C1 segment of cervical spinal cord (tissue), 14 donors: ENCODE results near the gene CST7.
"Not testable (repeated sequence)": the region's sequence is repeated elsewhere in the genome, so short reads cannot be mapped to it uniquely, and the experiment has no call there.

Experiments used
- DNase-seq, 14 donors: peaks; one replicate each; lab custom pipeline; 2025; lab: John Stamatoyannopoulos, UW

The CST7 gene

GRCh38 chr20:24929867-24930723 lies 19.0 kb upstream of the CST7 start:
- not testable (repeated sequence) for DNase-seq

GRCh38 chr20:24930724-24931688 lies 18.1 kb upstream of the CST7 start:
- DNase-seq, result not testable (repeated sequence)

- DNase-seq, result not testable (repeated sequence)
Measured at GRCh38 chr20:24931893-24932292, 17.2 kb upstream of the CST7 start.

- no peak for DNase-seq
Measured at GRCh38 chr20:24933266-24933908, 15.7 kb upstream of the CST7 start.

GRCh38 chr20:24934101-24934661 lies 14.9 kb upstream of the CST7 start:
- no peak for DNase-seq

DNA sequence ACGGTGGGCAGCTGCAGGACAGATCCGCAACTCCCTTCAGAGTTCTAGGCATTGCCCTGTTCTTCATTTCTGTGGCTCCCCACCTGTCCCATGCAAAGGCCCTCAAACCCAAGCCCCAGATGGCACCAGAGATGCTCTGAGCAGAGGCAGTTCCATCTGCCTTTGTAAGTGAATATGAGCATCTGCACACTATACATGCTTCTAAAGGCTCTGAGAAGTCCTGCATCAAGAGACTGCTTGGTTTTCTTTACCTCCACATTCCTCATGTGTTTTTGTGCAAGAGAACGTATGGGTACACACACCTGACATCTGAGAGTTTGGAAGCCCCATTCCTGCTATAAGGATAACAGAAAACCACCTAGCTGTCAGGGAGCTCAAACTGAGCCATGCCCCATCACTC lies 14.4 kb upstream of the CST7 start:
- DNase-seq, result no peak

DNA sequence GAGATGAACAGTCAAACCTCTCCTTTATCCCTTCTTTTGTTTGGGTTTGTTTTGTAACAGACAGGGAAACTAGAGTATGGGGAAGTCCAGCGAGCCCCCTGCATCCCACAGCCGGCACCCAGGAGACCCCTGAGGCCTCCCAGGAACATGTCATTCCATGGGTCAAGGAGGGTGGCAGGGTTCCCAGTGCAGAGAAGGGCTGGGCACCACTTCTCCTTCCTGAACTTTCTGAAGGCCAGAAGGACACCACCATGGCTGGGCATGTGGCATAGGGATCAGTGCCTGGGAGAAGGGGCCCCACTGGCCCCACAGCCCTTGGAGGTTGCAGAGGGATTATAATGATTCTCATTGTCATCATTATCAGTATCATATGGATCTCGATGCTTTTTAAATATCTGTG lies 13.9 kb upstream of the CST7 start:
- DNase-seq, result no peak

GRCh38 chr20:24935766-24936525 lies 13.1 kb upstream of the CST7 start:
- no peak for DNase-seq

- no peak for DNase-seq
Measured at GRCh38 chr20:24936526-24937407, 12.3 kb upstream of the CST7 start.

DNA sequence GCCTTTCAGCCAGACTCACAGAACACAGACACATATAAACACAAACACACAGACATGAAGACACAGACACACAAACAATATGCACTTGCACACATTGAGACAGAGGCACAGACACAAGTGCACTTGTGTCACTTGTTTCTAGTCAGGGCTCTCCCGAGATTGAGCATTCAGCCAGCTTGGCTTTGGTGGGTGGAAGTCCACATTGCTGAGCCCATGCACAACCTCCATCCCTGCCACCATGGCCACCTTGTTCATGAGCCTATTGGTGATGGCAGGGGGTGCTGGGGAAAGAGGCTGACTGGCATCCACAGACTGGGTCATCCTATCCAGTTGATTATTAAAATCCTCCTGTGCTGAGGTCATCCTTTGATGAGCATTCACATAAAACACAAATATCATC lies 11.5 kb upstream of the CST7 start:
- no peak for DNase-seq

DNA sequence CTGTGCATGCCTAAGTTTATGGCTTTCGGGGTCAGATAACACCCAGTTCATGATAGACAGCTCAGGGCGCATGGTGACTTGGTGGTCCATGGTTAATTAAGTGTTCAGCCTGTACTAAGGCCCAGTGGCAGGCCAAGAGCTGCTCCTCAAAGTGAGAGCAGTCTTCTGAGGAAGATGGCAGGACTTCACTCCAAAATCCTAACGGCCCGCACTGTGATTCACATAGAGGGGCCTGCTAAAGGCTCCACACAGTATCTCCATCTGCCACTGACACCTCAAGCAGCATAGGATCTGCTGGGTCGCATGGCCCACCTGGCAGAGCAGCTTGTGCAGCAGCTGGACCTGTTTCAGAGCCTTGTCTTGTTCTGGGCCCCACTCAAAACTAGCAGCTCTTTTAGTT lies 10.6 kb upstream of the CST7 start:
- no peak for DNase-seq

DNA sequence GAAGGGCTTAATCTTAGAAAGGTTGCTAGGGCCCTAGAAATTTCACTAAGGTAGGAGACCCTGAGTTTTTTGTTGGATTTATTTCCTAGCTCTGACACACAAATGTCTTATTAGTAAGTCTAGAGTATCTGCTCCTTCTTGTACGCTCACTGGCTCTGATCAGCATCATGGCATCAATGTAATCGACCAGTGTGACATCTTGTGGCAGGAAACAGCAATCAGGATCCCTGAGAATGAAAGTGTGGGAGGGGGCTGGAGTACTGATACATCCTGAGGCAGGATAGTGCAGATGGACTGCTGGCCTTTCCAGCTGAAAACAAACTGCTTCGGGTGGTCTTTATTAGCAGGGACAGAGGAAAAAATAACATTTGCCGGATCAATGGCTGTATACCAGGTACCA lies 10.0 kb upstream of the CST7 start:
- DNase-seq, result no peak

DNA sequence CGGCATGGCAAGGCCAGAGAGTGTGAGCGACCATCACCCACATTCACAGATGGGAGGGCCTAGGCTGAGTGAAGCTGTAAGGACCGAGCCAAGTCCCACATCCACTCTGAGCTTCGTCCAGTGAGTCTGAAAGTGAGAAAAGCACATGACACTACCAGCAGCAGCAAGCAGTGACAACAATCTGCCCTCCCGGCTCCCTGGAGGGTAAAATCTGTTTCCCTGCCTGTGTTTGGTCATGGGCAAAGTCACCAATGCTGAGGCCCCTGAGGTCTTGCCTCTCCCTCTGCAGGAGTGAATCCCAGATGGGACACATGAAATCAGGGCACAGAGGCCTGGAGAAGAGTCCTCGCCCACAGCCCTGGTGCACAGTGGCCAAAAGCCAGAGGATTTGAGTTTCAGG lies 6.4 kb upstream of the CST7 start:
- no peak for DNase-seq

GRCh38 chr20:24943196-24943595 lies 5.9 kb upstream of the CST7 start:
- DNase-seq, result no peak

- DNase-seq, result no peak
Measured at GRCh38 chr20:24943731-24944130, 5.3 kb upstream of the CST7 start.

DNA sequence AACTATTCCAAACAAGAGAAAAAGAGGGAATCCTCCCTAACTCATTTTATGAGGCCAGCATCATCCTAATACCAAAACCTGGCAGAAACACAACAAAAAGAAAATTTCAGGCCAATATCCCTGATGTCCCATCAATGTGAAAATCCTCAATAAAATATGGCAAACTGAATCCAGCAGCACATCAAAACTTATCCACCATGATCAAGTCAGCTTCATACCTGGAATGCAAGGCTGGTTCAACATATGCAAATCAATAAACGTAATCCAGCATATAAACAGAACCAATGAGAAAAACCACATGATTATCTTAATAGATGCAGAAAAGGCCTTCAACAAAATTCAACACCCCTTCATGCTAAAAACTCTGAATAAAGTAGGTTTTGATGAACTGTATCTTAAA lies 2.7 kb upstream of the CST7 start:
- not testable (repeated sequence) for DNase-seq

DNA sequence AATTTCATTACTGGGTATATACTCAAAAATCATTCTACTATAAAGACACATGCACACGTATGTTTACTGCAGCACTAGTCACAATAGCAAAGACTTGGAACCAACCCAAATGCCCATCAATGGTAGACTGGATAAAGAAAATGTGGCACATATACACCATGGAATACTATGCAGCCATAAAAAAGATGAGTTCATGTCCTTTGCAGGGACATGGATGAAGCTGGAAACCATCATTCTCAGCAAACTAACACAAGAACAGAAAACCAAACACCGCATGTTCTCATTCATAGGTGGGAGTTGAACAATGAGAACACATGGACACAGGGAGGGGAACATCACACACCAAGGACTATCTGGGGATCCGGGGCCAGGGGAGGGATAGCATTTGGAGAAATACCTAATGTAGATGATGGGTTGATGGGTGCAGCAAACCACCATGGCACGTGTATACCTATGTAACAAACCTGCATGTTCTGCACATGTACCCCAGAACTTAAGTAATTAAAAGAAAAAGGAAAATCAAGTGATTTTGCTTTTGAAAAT lies 602 bp upstream of the CST7 start:
- DNase-seq, result not testable (repeated sequence)

DNA sequence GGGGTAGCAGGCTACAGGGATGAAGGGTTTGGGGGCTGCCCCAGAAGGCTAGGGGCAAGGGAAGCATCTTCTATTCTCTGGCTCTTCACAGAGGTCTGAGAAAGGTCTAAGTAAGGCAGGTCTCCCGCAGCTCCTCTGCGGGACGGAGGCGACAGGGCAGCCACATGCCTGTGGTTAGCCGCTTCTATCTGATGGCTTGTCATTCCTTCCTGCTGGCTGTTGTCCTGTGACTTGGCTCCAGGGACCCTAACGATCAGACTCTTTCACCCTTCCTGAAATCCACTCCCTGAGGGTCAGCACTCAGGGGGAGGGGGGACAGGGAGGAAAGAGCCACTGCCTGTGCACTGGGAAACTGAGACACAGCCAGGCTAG lies 673 bp downstream of the CST7 start:
- no peak for DNase-seq

GRCh38 chr20:24950128-24950835 lies 1.2 kb downstream of the CST7 start:
- DNase-seq, result no peak
